Measurements from ENCODE around the gene RIPK4. TPM values are rescaled to one million over a fixed set of nuclear protein-coding genes. Genes with fewer than 3 reads are reported as not detected.

Gene RIPK4
- total RNA-seq, 4 donors from 2014 or later = 4.4 to 20.5 (median 10.6) TPM

GRCh38 chr21:41801321-41802197 lies 34.7 kb upstream of the RIPK4 start:
- intact Hi-C loops (cut with DNase I; ENCODE audit: low total_unique reads) = no loop called here
- no peak overlapping the region for H3K4me3 ChIP-seq
- H3K9me3 ChIP-seq = no peaks in the 10 kb centered on the region
- WGBS, 2 donors (ENCODE audit: low coverage in 1 of 2) = 83 to 87% methylated on average over 9 to 31 of the region's 32 CpGs
- H3K27ac ChIP-seq = no peak overlapping the region
- no peaks in the 10 kb centered on the region for H3K27me3 ChIP-seq
- in situ Hi-C loops (cut with MboI; ENCODE audit: low pct_ligation_motif_present in 1 of 4, low pct_unique_long_range_greater_than_20kb in 1 of 4, low sequenced_read_pairs in 3 of 4) = loop anchor here in 3 of 4 donors (25.0 kb wide), 2 partner anchors 111 to 311 kb away; no protein-coding TSS in a partner anchor
- TF ChIP-seq EP300 (IDR thresholded peaks at IDR 0.05; ENCODE audit: low read depth) = no peak
- no peak for TF ChIP-seq POLR2A (IDR thresholded peaks at IDR 0.05)
- TF ChIP-seq POLR2AphosphoS5 (IDR thresholded peaks at IDR 0.05) = no peak
- no peak for TF ChIP-seq CTCF (IDR thresholded peaks at IDR 0.05)
- DNase-seq = no peak
- no peaks in the 10 kb centered on the region for H3K36me3 ChIP-seq
- peaks cover 0 to 6% (median 3%) of the 10 kb centered on the region in 4 donors for H3K4me1 ChIP-seq

- 88% methylated on average over 13 to 23 of the region's 24 CpGs for WGBS, 2 donors (ENCODE audit: low coverage in 1 of 2)
- Histone ChIP-seq H3K4me1 (peaks cover 0 to 6% (median 3%) of the 10 kb centered on the region in 4 donors), H3K4me3 (no peak overlapping the region), H3K27me3 (no peaks in the 10 kb centered on the region), H3K9me3 (no peaks in the 10 kb centered on the region), H3K27ac (no peak overlapping the region), H3K36me3 (no peaks in the 10 kb centered on the region)
- intact Hi-C loops (cut with DNase I; ENCODE audit: low total_unique reads) (no loop called here), in situ Hi-C loops (cut with MboI; ENCODE audit: low pct_ligation_motif_present in 1 of 4, low pct_unique_long_range_greater_than_20kb in 1 of 4, low sequenced_read_pairs in 3 of 4) (loop anchor here in 3 of 4 donors (25.0 kb wide), 2 partner anchors 112 to 312 kb away; no protein-coding TSS in a partner anchor)
- no peak for DNase-seq
- TF ChIP-seq EP300 (IDR thresholded peaks at IDR 0.05; ENCODE audit: low read depth) = no peak
- no peak for TF ChIP-seq POLR2A (IDR thresholded peaks at IDR 0.05)
- TF ChIP-seq POLR2AphosphoS5 (IDR thresholded peaks at IDR 0.05) = no peak
- no peak for TF ChIP-seq CTCF (IDR thresholded peaks at IDR 0.05)
Measured at GRCh38 chr21:41800425-41801320, 33.8 kb upstream of the RIPK4 start.

GRCh38 chr21:41799763-41800162 lies 32.9 kb upstream of the RIPK4 start:
- DNase-seq = no peak
- 93 to 100% methylated on average over 2 to 7 of the region's 7 CpGs for WGBS, 2 donors (ENCODE audit: low coverage in 1 of 2)
- no peaks in the 10 kb centered on the region for H3K9me3 ChIP-seq
- H3K27ac ChIP-seq = no peak overlapping the region
- no peak for TF ChIP-seq EP300 (IDR thresholded peaks at IDR 0.05; ENCODE audit: low read depth)
- peaks cover 0 to 6% (median 3%) of the 10 kb centered on the region in 4 donors for H3K4me1 ChIP-seq
- H3K27me3 ChIP-seq = no peaks in the 10 kb centered on the region
- in situ Hi-C loops (cut with MboI; ENCODE audit: low pct_ligation_motif_present in 1 of 4, low pct_unique_long_range_greater_than_20kb in 1 of 4, low sequenced_read_pairs in 3 of 4) (loop anchor here (10.0 to 25.0 kb wide), 4 partner anchors 113 to 313 kb away; no protein-coding TSS in a partner anchor), intact Hi-C loops (cut with DNase I; ENCODE audit: low total_unique reads) (no loop called here)
- H3K4me3 ChIP-seq = no peak overlapping the region
- H3K36me3 ChIP-seq = no peaks in the 10 kb centered on the region

- no peak overlapping the region for H3K27ac ChIP-seq
- in situ Hi-C loops (cut with MboI; ENCODE audit: low pct_ligation_motif_present in 1 of 4, low pct_unique_long_range_greater_than_20kb in 1 of 4, low sequenced_read_pairs in 3 of 4) = loop anchor here in 2 of 4 donors (10.0 to 25.0 kb wide), 2 partner anchors 161 to 184 kb away; no protein-coding TSS in a partner anchor
Measured at GRCh38 chr21:41798326-41798725, 31.5 kb upstream of the RIPK4 start.

More at GRCh38 chr21:41798326-41798725, 31.5 kb upstream of the RIPK4 start:
- Histone ChIP-seq H3K27me3 (peaks cover 4% of the 10 kb centered on the region), H3K4me3 (no peak overlapping the region), H3K4me1 (peaks cover 0 to 6% (median 2%) of the 10 kb centered on the region in 4 donors), H3K9me3 (no peaks in the 10 kb centered on the region), H3K36me3 (no peaks in the 10 kb centered on the region)
- TF ChIP-seq POLR2AphosphoS5 (IDR thresholded peaks at IDR 0.05) = no peak
- TF ChIP-seq CTCF (IDR thresholded peaks at IDR 0.05) = no peak
- TF ChIP-seq EP300 (IDR thresholded peaks at IDR 0.05; ENCODE audit: low read depth) = no peak
- TF ChIP-seq POLR2A (IDR thresholded peaks at IDR 0.05) = no peak
- no peak for DNase-seq
- intact Hi-C loops (cut with DNase I; ENCODE audit: low total_unique reads) = no loop called here
- WGBS, 2 donors (ENCODE audit: low coverage in 1 of 2) = 96% methylated on average over 20 of the region's 20 CpGs; no CpG with 5 or more reads in 1 of the 2 donors

Measured in transverse colon (tissue), 4 donors.